ENCODE results near the gene LMNA.

GRCh38 chr1:156154317-156154749 lies 39.8 kb downstream of the LMNA start:
- no peak for TF ChIP-seq POLR2A (IDR thresholded peaks at IDR 0.05)
- no peak for TF ChIP-seq CTCF (IDR thresholded peaks at IDR 0.05 in 4 of 5, conservative IDR thresholded peaks at IDR 0.05 in 1 of 5)

All from gastrocnemius medialis (tissue), 4 donors.